Right ventricle myocardium superior (tissue), 1 donor: ENCODE measurements around the gene THSD8. TPM values are rescaled to one million over a fixed set of nuclear protein-coding genes. Genes with fewer than 3 reads are reported as not detected.
A peak's percentile ranks its signal among the peaks of the same experiment; 100 is the strongest.

ENCODE experiments used
- ATAC-seq: fragments of 200-7000 bp; cut with Tn5 transposase; one replicate; pipeline ENCODE4 v1.9.1; 2020; ENCODE audit warnings: mild to moderate bottlenecking; ENCODE audit not compliant: poor library complexity
- DNase-seq: peaks from one replicate; pipeline ENCODE4 v3.0.0-alpha.2; 2020
- intact Hi-C: fragments of 100-400 bp; cut with DNase I; formaldehyde crosslinking; loops from one replicate; pipeline ENCODE4 v1.11.2; 2022
- long read RNA-seq: library from polyadenylated mRNA; unstranded; transcript quantifications from one replicate; pipeline ENCODE4 v2.0.0, GENCODE V29; 2021
- total RNA-seq: library from RNA; stranded (reverse); fragmentation: NEBNext Ultra II Directional; extraction: Animal tissue kit (Norgen Biotek cat#: 25700); gene quantifications from one replicate; pipeline ENCODE4 v1.2.1, GENCODE V29; 2021
- donor health status: DM: no; HTN: yes; CAD: no; lungs with severe emphysema.

Gene THSD8
- 1.6 TPM for total RNA-seq
- long read RNA-seq = 0 reads

DNA sequence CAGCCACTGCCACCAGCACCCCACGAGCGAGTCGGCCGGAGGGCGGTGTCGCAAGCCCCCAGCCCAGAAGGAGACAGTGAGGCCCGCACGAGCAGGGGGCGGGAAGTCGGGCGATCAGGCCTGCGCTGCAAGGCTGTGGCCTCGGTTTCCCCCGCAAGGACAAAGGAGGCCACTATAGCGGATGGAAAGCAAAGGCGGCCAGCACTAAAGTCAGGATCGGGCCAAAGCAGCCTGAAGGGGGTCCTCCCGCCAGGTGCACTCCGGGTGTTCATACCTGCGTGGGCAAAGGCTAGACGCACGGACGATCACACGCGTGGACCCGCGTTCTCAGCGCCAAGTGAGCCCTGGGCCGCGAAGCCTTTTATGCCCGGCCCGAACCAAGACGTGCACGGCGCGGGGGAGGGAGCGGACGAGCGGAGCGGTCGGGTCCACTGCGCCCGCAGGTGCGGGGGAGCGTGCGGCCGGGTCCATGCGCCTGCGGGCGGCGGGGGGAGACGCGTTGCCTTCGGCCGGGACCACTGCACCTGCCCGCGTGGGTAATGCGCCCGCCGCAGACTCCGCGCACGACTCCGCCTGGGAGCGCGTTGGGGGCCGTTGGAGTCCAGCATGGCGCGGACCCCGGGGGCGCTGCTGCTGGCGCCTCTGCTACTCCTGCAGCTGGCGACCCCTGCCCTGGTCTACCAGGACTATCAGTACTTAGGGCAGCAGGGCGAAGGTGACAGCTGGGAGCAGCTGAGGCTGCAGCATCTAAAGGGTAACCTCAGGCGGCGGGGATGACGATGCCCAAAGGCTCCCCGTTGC, at the start of gene THSD8, which contains the start of gene PRDX2:
Gene THSD8, plus strand, starts transcription at position 604 of the 801 bp plus-strand sequence. Its CDS starts 3 bp downstream, at position 607.
Gene PRDX2, minus strand, starts transcription at position 335 of the 801 bp plus-strand sequence. CDS start 539 bp downstream, outside the sequence.
- peak; percentile 87 for DNase-seq
- intact Hi-C loops = loop anchor here (5.0 kb wide), 1 partner anchor 34 kb away; no protein-coding TSS in a partner anchor
- peak; percentile 93 for ATAC-seq

- ATAC-seq (no peak), DNase-seq (no peak)
- intact Hi-C loops = loop anchor here (5.0 kb wide), 1 partner anchor 42 kb away; no protein-coding TSS in a partner anchor
Observed at GRCh38 chr19:12754465-12755196, 47.2 kb upstream of the THSD8 start.

- intact Hi-C loops = loop anchor here (5.0 kb wide), 1 partner anchor 44 kb away; no protein-coding TSS in a partner anchor
- ATAC-seq (no peak), DNase-seq (no peak)
Observed at GRCh38 chr19:12756150-12756883, 45.6 kb upstream of the THSD8 start.

DNA sequence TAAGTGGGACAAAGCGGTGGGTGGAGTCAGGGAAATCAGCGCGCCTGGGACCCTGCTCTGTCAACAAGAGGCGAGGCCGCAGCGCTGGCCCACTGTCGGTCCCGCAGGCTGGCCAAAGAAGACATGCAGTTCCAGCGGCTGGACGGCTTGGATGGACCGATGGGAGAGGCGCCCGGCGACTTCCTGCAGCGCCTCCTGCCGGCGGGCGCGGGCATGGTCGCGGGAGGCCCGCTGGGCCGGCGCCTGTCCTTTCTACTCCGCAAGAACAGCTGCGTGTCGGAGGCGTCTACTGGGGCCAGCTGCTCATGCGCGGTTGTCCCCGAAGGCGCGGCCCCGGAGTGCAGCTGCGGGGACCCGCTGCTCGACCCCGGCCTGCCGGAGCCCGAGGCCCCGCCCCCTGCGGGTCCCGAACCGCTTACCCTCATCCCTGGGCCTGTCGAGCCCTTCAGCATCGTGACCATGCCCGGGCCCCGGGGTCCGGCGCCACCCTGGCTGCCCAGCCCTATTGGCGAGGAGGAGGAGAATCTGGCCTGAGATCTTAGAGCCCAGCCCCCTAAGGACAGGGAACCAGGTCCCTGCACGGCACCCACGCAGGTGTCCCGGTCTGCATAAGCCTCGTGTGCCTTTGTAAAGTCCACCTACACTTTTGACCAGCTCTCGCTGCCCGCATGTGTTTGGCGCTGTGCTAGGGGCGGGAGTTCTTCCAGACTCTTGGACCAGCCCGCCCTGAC, 44.2 kb upstream of the THSD8 start:
- intact Hi-C loops = loop anchor here (5.0 kb wide), 1 partner anchor 45 kb away; no protein-coding TSS in a partner anchor
- DNase-seq (peak; percentile 81), ATAC-seq (peak; percentile 86)

GRCh38 chr19:12759686-12760085, 42.2 kb upstream of the THSD8 start:
- no peak for ATAC-seq
- DNase-seq = no peak
- intact Hi-C loops = loop anchor here (5.0 kb wide), 1 partner anchor 47 kb away; no protein-coding TSS in a partner anchor

GRCh38 chr19:12763100-12763499, 38.8 kb upstream of the THSD8 start:
- DNase-seq = peak; percentile 83
- intact Hi-C loops = no loop called here
- ATAC-seq = peak; percentile 78

DNA sequence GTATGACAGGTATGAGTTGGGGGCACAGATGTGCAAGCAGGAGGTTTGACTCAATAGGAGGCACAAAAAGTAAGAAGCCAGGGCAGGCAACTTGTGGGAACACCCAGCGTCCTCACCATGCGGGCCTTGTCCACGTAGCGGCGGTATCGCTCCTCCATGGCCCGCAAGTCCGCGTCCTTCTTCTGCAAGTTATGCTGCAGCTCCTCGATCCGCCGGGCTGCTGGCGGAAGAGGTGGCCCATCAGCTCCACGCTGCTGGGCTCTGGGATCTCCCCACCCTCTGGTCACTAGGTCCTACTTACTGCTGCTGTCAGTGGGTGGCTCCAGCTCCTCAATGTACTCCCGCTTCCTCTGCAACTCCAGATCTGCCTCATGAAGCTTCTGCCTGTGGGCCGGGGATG, 37.2 kb upstream of the THSD8 start:
- intact Hi-C loops = loop anchor here (5.0 kb wide), 2 partner anchors 38 to 83 kb away; partner anchors contain the start of genes PRDX2 and THSD8
- ATAC-seq = no peak
- no peak for DNase-seq

- intact Hi-C loops = loop anchor here (5.0 kb wide), 2 partner anchors 36 to 81 kb away; partner anchors contain the start of genes PRDX2 and THSD8
- DNase-seq (peak; percentile 93), ATAC-seq (peak; percentile 88)
Observed at GRCh38 chr19:12766051-12766521, 35.8 kb upstream of the THSD8 start.

DNA sequence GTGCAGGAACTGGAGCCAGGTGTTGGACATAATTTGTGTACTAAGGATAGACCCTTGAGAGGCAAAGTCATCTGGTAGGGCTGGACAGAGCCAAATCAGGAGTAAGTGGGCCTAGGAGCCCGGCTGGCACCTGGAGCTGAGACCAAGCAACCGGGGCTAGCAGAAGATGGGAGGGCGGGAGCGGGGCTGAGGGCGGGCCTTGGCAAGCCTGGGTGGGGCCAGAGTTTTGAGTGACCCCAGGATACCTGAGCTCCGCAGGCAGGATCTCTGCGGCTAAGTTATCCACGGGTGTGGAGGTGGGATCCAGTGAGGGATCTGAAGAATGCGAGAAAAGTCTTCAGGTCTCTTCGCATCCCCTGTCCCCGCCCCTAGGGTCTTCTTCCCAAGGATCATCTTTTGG, 34.7 kb upstream of the THSD8 start:
- DNase-seq (no peak), ATAC-seq (no peak)
- intact Hi-C loops = loop anchor here (5.0 kb wide), 2 partner anchors 35 to 80 kb away; partner anchors contain the start of genes PRDX2 and THSD8

- ATAC-seq (no peak), DNase-seq (no peak)
- intact Hi-C loops = loop anchor here (5.0 kb wide), 2 partner anchors 35 to 80 kb away; partner anchors contain the start of genes PRDX2 and THSD8
Observed at GRCh38 chr19:12767666-12768065, 34.2 kb upstream of the THSD8 start.

DNA sequence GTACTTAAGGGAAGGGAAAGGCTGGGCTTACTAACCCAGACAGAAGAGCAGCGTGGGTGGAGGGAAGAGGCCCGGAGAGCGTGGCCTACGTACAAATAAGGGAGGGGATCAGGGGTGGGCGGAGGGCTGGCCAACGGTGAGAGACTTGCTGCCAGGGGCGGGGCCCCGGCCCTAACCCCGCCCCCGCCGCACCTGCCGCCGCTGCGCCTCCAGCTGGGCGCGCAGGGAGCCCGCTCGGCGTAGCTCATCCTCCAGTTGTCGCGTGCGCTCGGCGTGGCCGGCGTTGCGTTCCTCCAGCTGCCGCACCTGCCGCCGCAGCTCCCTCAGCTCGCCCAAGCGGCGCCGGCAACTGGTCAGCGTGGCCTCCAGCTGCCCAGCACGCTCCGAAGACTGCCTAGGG, 32.2 kb upstream of the THSD8 start:
- ATAC-seq = no peak
- no peak for DNase-seq

DNA sequence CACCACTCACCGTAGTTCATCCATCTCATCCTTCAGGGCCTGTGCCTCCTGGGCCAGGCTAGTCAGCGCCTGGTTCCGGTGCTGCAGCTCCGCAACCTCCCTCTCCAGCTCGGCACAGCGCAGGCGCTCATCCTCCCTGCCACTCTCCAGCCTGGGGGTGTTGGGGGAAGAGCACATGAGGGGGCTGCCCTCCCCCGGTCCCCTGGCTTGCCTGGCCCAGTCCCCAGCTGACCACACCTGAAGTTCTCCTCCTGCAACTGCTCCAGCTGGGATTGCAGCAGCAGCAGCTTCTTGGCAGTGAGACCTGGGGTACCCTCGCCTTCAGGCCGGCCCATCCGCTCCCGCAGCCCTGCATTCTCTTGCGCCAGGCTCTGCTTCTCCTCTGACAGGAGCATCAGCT, 30.9 kb upstream of the THSD8 start:
- DNase-seq (no peak), ATAC-seq (no peak)
- intact Hi-C loops = no loop called here

More for the DNA sequence above, 32.2 kb upstream of the THSD8 start:
- intact Hi-C loops = loop anchor here (5.0 kb wide), 2 partner anchors 33 to 78 kb away; partner anchors contain the start of genes PRDX2 and THSD8

DNA sequence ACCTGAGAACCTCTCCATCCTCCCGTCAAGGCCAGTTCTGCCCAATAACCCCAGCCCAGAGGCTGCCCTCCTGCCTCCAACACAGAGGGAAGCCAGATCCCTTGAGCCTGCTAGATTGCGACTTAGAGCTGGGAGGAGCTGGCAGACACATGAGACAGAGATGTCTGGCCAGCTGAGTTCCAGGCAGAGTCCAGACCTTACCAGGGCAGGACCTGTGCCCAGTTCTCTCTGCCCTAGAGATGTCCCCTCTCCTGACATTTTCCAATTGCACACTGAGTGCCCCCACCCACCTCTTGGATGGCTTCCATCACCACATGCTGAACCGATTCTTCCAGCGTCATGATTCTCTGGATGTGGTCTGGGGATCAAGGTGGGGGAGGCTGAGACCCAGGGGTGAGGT, 29.5 kb upstream of the THSD8 start:
- intact Hi-C loops = no loop called here
- ATAC-seq (peak; percentile 52), DNase-seq (peak; percentile 75)

- ATAC-seq = peak; percentile 29
- intact Hi-C loops = no loop called here
- DNase-seq = no peak
Observed at GRCh38 chr19:12773571-12773970, 28.3 kb upstream of the THSD8 start.

DNA sequence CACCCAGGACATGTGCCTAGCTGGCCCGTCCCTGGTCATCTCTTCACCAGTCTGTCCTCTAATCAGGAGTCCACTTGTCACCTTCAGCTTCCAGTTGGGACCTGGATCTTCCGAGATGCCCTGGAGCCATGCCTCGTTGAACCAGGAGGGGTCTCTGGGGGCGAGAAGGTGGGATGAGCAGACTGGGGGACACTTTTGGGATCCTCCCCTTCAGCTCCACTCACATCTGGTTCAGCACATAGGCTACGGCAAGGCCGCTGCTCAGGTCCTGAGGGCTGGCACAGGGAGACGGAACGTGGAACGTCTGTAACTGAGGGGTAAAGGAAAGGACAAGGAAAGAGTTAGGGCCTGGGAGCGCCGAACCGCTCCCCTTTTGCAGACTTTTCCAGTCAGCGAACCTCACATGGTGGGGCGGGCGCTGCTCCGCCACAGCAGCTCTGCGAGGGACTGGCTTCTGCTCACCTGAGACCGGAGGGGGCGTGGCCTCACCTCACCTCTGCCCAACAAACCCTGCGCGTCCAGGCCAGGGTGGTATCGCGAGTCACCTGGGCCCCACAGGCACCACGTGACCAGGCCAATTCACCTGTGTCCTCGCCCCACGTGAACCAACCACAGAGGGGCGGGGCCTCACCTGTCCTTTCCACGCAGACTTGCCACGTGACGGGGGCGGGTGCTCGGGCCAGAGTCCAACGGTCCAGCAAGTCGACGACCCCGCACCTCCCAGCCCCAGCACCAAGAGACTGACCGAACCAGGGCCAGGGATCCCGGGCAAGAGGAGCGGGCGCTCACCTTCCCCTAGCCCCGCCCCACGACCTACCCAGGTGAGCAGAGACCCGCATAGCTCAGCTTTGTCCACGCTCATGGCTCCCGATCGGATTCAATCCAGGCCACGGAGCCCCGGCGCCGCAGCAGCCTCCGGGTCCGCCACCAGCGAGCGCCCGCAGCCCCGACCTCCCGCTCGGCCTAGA, 27.0 kb upstream of the THSD8 start, which contains the start of gene HOOK2:
Gene HOOK2, minus strand, starts transcription at position 965 of the 968 bp plus-strand sequence. Its CDS starts 103 bp downstream, at position 862.
- intact Hi-C loops = no loop called here
- ATAC-seq = no peak
- no peak for DNase-seq
